GM19043 (cell line): ENCODE data around the gene SERP1.

ENCODE experiments used
- ATAC-seq: cut with Tn5 transposase; IDR thresholded peaks from one replicate; pipeline ENCODE4 v1.9.1; 2021; ENCODE audit warnings: low read depth; ENCODE audit not compliant: unreplicated experiment

Gene SERP1

GRCh38 chr3:150494411-150494977 lies 51.8 kb downstream of the SERP1 start:
- ATAC-seq: no peak
